ENCODE data around the gene ADCY5.

- TF ChIP-seq POLR2A (IDR thresholded peaks at IDR 0.05) (no peak), CTCF (IDR thresholded peaks at IDR 0.05) (no peak)
Measured at GRCh38 chr3:123327956-123328850, 120.7 kb downstream of the ADCY5 start.

All from Peyer's patch (tissue), 4 donors.